Measurements from ENCODE around the gene ABL2.

DNA sequence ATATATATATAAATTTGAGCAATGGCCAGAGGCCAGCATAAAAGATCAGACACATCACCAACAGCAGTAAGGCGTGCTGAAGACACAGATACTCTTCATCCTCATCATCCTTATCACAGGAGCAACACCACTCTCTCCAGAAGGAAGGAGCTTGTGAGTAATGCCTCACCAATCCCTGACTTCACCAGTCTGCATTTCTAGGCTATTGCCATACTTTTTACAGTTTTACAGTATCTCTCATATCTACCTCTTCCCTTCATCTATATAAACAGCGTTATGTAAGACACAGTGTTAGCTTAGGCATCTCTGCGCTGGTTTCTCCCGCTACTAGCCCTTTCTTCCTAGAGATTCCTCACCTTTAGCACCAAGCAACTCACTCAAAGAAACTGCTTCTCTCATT lies 2.4 kb upstream of the ABL2 start:
- no peak for TF ChIP-seq POLR2A (IDR thresholded peaks at IDR 0.05)
- TF ChIP-seq, protein P1, sequence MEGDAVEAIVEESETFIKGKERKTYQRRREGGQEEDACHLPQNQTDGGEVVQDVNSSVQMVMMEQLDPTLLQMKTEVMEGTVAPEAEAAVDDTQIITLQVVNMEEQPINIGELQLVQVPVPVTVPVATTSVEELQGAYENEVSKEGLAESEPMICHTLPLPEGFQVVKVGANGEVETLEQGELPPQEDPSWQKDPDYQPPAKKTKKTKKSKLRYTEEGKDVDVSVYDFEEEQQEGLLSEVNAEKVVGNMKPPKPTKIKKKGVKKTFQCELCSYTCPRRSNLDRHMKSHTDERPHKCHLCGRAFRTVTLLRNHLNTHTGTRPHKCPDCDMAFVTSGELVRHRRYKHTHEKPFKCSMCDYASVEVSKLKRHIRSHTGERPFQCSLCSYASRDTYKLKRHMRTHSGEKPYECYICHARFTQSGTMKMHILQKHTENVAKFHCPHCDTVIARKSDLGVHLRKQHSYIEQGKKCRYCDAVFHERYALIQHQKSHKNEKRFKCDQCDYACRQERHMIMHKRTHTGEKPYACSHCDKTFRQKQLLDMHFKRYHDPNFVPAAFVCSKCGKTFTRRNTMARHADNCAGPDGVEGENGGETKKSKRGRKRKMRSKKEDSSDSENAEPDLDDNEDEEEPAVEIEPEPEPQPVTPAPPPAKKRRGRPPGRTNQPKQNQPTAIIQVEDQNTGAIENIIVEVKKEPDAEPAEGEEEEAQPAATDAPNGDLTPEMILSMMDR (IDR thresholded peaks at IDR 0.05 in 4 of 5, conservative IDR thresholded peaks at IDR 0.05 in 1 of 5): no peak
